H9 (cell line): ENCODE results near the gene OTOGL. TPM values are rescaled to one million over a fixed set of nuclear protein-coding genes. Genes with fewer than 3 reads are reported as not detected.

ENCODE experiments used
- DNase-seq: peaks from one replicate; pipeline ENCODE4 v3.0.0-alpha.2; 2017
- H2AFZ ChIP-seq: one replicate; pipeline ENCODE4 v1.6.1; 2013; ENCODE audit warnings: mild to moderate bottlenecking, low read length, control low read depth, moderate library complexity
- H2AK5ac ChIP-seq: 2 replicates; pipeline ENCODE4 v1.6.1; 2013; ENCODE audit warnings: low read length, control low read depth, mixed read lengths; ENCODE audit not compliant: insufficient read length
- H2BK120ac ChIP-seq: one replicate; pipeline ENCODE4 v1.6.1; 2013; ENCODE audit warnings: low read depth, mild to moderate bottlenecking, low read length, control low read depth, inconsistent platforms; ENCODE audit not compliant: poor library complexity, severe bottlenecking
- H2BK12ac ChIP-seq: 2 replicates; pipeline ENCODE4 v1.6.1; 2013; ENCODE audit warnings: low read length, control low read depth, mixed read lengths, low read depth; ENCODE audit not compliant: insufficient read length
- H2BK15ac ChIP-seq: 2 replicates; pipeline ENCODE4 v1.6.1; 2013; ENCODE audit warnings: low read depth, low read length, control low read depth
- H2BK20ac ChIP-seq: one replicate; pipeline ENCODE4 v1.6.1; 2013; ENCODE audit warnings: low read depth, mild to moderate bottlenecking, low read length, control low read depth, inconsistent platforms; ENCODE audit not compliant: poor library complexity, severe bottlenecking
- H2BK5ac ChIP-seq: 2 replicates; pipeline ENCODE4 v1.6.1; 2013; ENCODE audit warnings: low read length, control low read depth, mixed read lengths; ENCODE audit not compliant: insufficient read length
- H3K14ac ChIP-seq: 2 replicates; pipeline ENCODE4 v1.6.1; 2013; ENCODE audit warnings: low read length, control low read depth; ENCODE audit not compliant: insufficient read depth
- H3K18ac ChIP-seq: 2 replicates; pipeline ENCODE4 v1.6.1; 2013; ENCODE audit warnings: low read depth, mild to moderate bottlenecking, mixed read lengths, low read length, control low read depth; ENCODE audit not compliant: insufficient read length
- H3K23ac ChIP-seq: 2 replicates; pipeline ENCODE4 v1.6.1; 2013; ENCODE audit warnings: low read length, control low read depth, mixed read lengths, low read depth; ENCODE audit not compliant: insufficient read length
- H3K23me2 ChIP-seq: 2 replicates; pipeline ENCODE4 v1.6.1; 2013; ENCODE audit warnings: low read depth, mild to moderate bottlenecking, mixed read lengths, low read length, control low read depth; ENCODE audit not compliant: insufficient read length, poor library complexity, severe bottlenecking
- H3K27ac ChIP-seq: 2 replicates; pipeline ENCODE4 v1.5.1; 2013; ENCODE audit warnings: low read length, control low read depth, mixed read lengths, low read depth; ENCODE audit not compliant: insufficient read length
- H3K27me3 ChIP-seq: 2 replicates; pipeline ENCODE4 v1.6.1; 2013; ENCODE audit warnings: low read length, control low read depth, inconsistent platforms; ENCODE audit not compliant: insufficient read depth
- H3K4ac ChIP-seq: 2 replicates; pipeline ENCODE4 v1.6.1; 2013; ENCODE audit warnings: low read depth, mild to moderate bottlenecking, control low read depth, inconsistent platforms, low read length, moderate library complexity
- H3K4me1 ChIP-seq: 2 replicates; pipeline ENCODE4 v1.6.1; 2013; ENCODE audit warnings: low read length, control low read depth, inconsistent platforms; ENCODE audit not compliant: insufficient read depth
- H3K4me2 ChIP-seq: 2 replicates; pipeline ENCODE4 v1.6.1; 2013; ENCODE audit warnings: low read length, control low read depth, mixed read lengths; ENCODE audit not compliant: insufficient read length, insufficient read depth
- H3K56ac ChIP-seq: 2 replicates; pipeline ENCODE4 v1.6.1; 2013; ENCODE audit warnings: low read depth, mild to moderate bottlenecking, mixed read lengths, low read length, control low read depth; ENCODE audit not compliant: insufficient read length
- H3K79me1 ChIP-seq: 2 replicates; pipeline ENCODE4 v1.6.1; 2013; ENCODE audit warnings: low read depth, mild to moderate bottlenecking, moderate library complexity, low read length, control low read depth, inconsistent platforms; ENCODE audit not compliant: insufficient read depth, poor library complexity, severe bottlenecking
- H3K79me2 ChIP-seq: 2 replicates; pipeline ENCODE4 v1.6.1; 2013; ENCODE audit warnings: low read length, control low read depth, inconsistent platforms; ENCODE audit not compliant: insufficient read depth
- H3K9ac ChIP-seq: 2 replicates; pipeline ENCODE4 v1.6.1; 2013; ENCODE audit warnings: low read length, control low read depth, mixed read lengths; ENCODE audit not compliant: insufficient read length; ENCODE audit errors: extremely low read depth
- H3K9me3 ChIP-seq: one replicate; pipeline ENCODE4 v1.6.1; 2013; ENCODE audit warnings: low read depth, low read length, inconsistent platforms; ENCODE audit not compliant: control insufficient read depth
- H3T11ph ChIP-seq: one replicate; pipeline ENCODE4 v1.6.1; 2013; ENCODE audit warnings: mild to moderate bottlenecking, low read length, control low read depth, inconsistent platforms
- H4K20me1 ChIP-seq: one replicate; pipeline ENCODE4 v1.6.1; 2013; ENCODE audit not compliant: control insufficient read depth, insufficient read length, insufficient read depth
- H4K5ac ChIP-seq: 2 replicates; pipeline ENCODE4 v1.6.1; 2013; ENCODE audit warnings: low read depth, mild to moderate bottlenecking, mixed read lengths, low read length, control low read depth; ENCODE audit not compliant: insufficient read length
- H4K8ac ChIP-seq: replicated peaks from 2 replicates; pipeline ENCODE4 v1.6.1; 2013; ENCODE audit warnings: low read length, control low read depth, mixed read lengths, low read depth; ENCODE audit not compliant: insufficient read length
- H4K91ac ChIP-seq: 2 replicates; pipeline ENCODE4 v1.6.1; 2013; ENCODE audit warnings: low read depth, mild to moderate bottlenecking, moderate library complexity, mixed read lengths, low read length, control low read depth; ENCODE audit not compliant: insufficient read length
- H3K27ac Mint-ChIP-seq, 3 experiments: 2 replicates in 2 of 3; 3 replicates in 1 of 3; pipeline ENCODE4 v1.8.0; 2020 to 2021; ENCODE audit warnings: mixed read lengths in 3 of 3, mild to moderate bottlenecking in 1 of 3, moderate library complexity in 1 of 3
- H3K27me3 Mint-ChIP-seq: 2 replicates; pipeline ENCODE4 v1.8.0; 2021; ENCODE audit warnings: low read depth, mild to moderate bottlenecking, moderate library complexity, mixed read lengths
- H3K36me3 Mint-ChIP-seq, 3 experiments: 2 replicates in 2 of 3; 3 replicates in 1 of 3; pipeline ENCODE4 v1.8.0; 2020 to 2021; ENCODE audit warnings: low read depth in 3 of 3, mixed read lengths in 3 of 3; ENCODE audit not compliant: insufficient read depth in 1 of 3
- H3K4me1 Mint-ChIP-seq, 2 experiments: 2 replicates each; pipeline ENCODE4 v1.8.0; 2020; ENCODE audit warnings: mixed read lengths in 2 of 2
- H3K4me3 Mint-ChIP-seq, 2 experiments: 2 replicates in 1 of 2; 3 replicates in 1 of 2; pipeline ENCODE4 v1.8.0; 2020 to 2021; ENCODE audit warnings: mild to moderate bottlenecking in 2 of 2, mixed read lengths in 2 of 2, moderate library complexity in 1 of 2
- H3K9me3 Mint-ChIP-seq, 2 experiments: 2 replicates in 1 of 2; 3 replicates in 1 of 2; pipeline ENCODE4 v1.8.0; 2020; ENCODE audit warnings: mild to moderate bottlenecking in 2 of 2, mixed read lengths in 2 of 2, moderate library complexity in 1 of 2
- CTCF ChIP-seq: fragments of 200-600 bp; sonication (generic); conservative IDR thresholded peaks from 3 replicates; pipeline ENCODE4 v1.8.0; 2021; ENCODE audit warnings: antibody characterized with exemption, mild to moderate bottlenecking
- WGBS: extraction: QIAGEN DNeasy Blood & Tissue Kit; methylation state at CpG from one replicate; pipeline ENCODE4 v1.1.7; 2013; ENCODE audit warnings: missing lambda C conversion rate, low lambda C conversion rate, mixed read lengths; ENCODE audit not compliant: insufficient read length; ENCODE audit errors: extremely low coverage; 5-methylcytosine and 5-hydroxymethylcytosine counted together
- total RNA-seq: library from RNA; stranded (reverse); gene quantifications from 2 replicates; pipeline ENCODE4 v1.2.1, GENCODE V29; 2021

OTOGL gene
- total RNA-seq, 1 experiment from 2014 or later, result 0.11 TPM

GRCh38 chr12:80320121-80320678, 220.9 kb downstream of the OTOGL start:
- no peaks in the 10 kb centered on the region for H3K27me3 Mint-ChIP-seq
- Histone ChIP-seq H2BK5ac (no peak overlapping the region), H2AFZ (no peak overlapping the region), H3K9ac (no peak overlapping the region), H3T11ph (no peak overlapping the region), H3K79me1 (no peaks in the 10 kb centered on the region), H3K4me2 (no peak overlapping the region), H3K18ac (no peak overlapping the region), H2AK5ac (no peak overlapping the region), H3K14ac (no peak overlapping the region), H3K9me3 (no peaks in the 10 kb centered on the region), H2BK12ac (no peak overlapping the region), H3K27me3 (no peaks in the 10 kb centered on the region), H3K79me2 (no peaks in the 10 kb centered on the region), H3K4me1 (peaks cover 7% of the 10 kb centered on the region), H3K23ac (no peak overlapping the region), H2BK20ac (no peak overlapping the region), H3K56ac (no peak overlapping the region), H4K5ac (no peak overlapping the region), H3K4ac (no peak overlapping the region), H3K27ac (no peak overlapping the region), H2BK15ac (no peak overlapping the region), H2BK120ac (no peak overlapping the region), H4K20me1 (no peaks in the 10 kb centered on the region), H4K91ac (no peak overlapping the region), H3K23me2 (no peaks in the 10 kb centered on the region), H4K8ac (no peak overlapping the region)
- no peaks in the 10 kb centered on the region for H3K36me3 Mint-ChIP-seq
- no CpG with 5 or more reads among the region's 2 CpGs for WGBS
- peaks cover 42 to 44% of the 10 kb centered on the region in 2 experiments for H3K4me1 Mint-ChIP-seq
- peak; percentile 59 for DNase-seq
- H3K9me3 Mint-ChIP-seq, result no peaks in the 10 kb centered on the region
- H3K4me3 Mint-ChIP-seq, result no peak overlapping the region; a peak in 1 of 5 replicates
- no peak for TF ChIP-seq CTCF
- peak overlapping the region in 2 of 3 experiments; percentile 47 to 52; a peak in 2 of 7 replicates for H3K27ac Mint-ChIP-seq
